ENCODE data around the gene TBRG4.

Gene TBRG4

DNA sequence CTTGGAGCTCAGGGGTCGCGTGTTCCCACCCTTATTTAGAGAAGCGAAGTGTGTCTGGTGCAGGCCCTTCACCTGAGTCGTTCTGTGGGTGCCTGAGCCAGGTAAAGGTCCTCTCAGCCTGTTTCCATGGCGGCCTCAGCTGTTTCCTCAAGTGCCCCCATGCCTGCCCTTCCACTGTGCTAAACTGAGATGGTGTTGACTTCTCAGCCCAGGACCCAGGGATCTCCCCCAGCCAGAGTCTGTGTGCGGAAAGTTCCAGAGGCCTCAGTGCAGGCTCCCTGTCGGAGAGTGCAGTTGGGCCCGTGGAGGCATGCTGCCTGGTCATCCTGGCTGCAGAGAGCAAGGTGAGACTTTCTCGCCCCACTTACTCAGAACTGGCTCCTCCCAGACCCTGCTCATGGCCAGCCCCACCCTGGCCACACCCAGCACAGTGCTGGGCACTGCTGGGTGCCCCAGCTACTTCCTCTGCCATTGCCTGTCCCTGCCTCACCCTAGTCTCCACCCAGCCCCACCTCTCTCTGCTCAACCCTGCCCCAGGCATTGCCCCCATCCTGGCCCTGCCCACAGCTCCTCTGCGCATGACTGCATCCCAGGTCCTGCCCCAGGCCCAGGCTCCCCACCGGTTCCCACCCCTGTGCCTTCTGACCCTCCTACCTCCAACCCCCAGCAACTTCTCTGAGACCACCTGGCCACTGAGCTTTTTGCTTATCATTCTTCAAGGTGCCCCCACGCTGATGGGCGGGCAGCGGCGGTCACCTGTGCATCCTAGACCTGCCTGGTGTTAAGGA lies 43.1 kb downstream of the TBRG4 start:
- H3K27ac ChIP-seq, result no peak overlapping the region
- no peak overlapping the region for H3K4me3 ChIP-seq
- no peak for DNase-seq (ENCODE audit: low spot score)
- TF ChIP-seq, protein P1, sequence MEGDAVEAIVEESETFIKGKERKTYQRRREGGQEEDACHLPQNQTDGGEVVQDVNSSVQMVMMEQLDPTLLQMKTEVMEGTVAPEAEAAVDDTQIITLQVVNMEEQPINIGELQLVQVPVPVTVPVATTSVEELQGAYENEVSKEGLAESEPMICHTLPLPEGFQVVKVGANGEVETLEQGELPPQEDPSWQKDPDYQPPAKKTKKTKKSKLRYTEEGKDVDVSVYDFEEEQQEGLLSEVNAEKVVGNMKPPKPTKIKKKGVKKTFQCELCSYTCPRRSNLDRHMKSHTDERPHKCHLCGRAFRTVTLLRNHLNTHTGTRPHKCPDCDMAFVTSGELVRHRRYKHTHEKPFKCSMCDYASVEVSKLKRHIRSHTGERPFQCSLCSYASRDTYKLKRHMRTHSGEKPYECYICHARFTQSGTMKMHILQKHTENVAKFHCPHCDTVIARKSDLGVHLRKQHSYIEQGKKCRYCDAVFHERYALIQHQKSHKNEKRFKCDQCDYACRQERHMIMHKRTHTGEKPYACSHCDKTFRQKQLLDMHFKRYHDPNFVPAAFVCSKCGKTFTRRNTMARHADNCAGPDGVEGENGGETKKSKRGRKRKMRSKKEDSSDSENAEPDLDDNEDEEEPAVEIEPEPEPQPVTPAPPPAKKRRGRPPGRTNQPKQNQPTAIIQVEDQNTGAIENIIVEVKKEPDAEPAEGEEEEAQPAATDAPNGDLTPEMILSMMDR (IDR thresholded peaks at IDR 0.05), result no peak

DNA sequence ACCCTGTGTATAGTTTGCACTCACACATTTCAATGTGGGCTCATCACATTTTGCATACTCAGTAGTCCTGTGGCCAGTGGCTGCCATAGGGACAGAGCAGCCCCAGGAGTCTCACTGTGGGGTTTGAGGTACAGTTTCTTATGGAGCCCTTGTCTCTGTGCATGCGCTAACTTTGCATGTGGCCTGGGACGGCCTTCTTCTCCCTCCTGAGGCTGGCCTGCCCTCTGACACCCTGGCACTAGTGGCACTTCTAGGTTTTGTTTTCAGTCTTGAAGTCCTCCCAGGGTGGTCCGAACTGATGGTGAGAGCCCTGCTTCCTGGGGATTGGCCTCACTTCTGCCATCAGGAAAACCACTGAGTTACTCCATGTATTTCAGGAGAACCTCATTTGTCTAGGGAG lies 43.9 kb downstream of the TBRG4 start:
- DNase-seq (ENCODE audit: low spot score), result no peak
- no peak overlapping the region for H3K27ac ChIP-seq
- TF ChIP-seq, protein P1 (IDR thresholded peaks at IDR 0.05), result no peak

DNA sequence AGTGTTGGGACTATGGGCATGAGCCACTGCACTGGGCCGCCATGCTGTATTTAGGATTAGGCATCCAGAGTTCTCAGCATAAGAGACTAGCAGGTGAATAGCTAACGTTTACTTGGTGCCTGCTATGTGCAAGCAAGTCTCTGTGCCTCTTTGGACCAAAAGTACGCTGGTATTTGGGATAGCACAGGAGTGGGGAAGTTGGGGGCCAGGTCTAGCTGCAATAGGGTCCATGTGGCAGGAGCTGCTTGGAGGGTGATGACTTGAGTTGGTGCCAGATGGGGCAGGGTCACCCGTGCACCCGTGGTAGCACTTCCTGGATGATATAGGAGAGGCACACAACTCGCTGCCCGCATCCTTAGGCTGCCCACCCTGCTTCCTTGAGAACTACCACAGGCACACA lies 45.1 kb downstream of the TBRG4 start:
- TF ChIP-seq, protein P1 (IDR thresholded peaks at IDR 0.05), result no peak
- Histone ChIP-seq H3K4me3 (no peak overlapping the region), H3K27ac (no peak overlapping the region)
- peak; percentile 21 for DNase-seq (ENCODE audit: low spot score)

More for the DNA sequence above, 43.9 kb downstream of the TBRG4 start:
- H3K4me3 ChIP-seq, result no peak overlapping the region

DNA sequence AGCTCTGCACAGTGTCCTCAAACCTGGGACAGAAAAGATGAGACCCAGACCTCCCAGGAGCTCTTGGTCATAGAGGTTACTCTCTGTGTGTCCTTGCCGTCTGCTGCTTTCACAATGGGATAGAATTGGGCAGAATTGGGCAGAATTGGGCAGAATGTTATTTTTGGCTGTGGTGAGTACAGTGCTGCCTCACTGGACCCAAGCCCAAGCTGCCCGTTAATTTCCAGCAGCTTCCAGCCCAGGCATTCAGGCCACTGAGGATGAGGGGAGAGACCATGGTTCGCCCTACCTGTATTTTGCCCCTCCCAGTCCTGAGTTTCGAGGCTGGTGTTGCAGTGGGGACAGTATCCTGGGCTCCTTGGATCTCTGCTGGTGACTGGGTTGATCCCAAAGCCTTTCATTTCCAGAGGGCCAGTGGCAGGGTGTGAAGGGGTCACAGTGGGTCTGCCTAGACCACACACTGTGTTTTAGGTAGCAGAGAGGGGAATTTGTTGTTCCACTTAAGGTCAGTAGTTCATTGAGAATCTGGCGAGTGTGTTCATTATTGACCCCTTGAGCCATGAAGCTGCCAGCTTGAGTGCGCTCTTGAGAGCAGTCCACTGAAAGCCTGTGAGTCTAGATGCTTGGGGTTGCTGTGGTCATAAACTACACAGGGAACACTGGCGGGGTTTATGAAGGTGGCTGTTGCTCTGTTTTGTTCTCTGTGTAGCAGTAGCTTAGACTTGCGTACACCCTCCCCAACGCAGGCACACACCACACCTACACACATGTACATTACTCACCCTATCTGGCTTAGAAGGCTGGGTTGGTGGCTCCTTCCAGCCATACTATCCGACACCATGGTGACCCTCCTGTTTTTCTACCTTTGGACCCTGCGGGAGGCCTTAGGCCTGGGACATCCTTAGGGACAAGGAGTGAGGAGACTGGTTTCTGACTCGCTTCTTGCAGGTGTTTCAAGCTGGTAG lies 46.2 kb downstream of the TBRG4 start:
- peak; percentile 36 for DNase-seq (ENCODE audit: low spot score)
- TF ChIP-seq, protein P1 (IDR thresholded peaks at IDR 0.05), result no peak
- Histone ChIP-seq H3K4me3 (no peak overlapping the region), H3K27ac (no peak overlapping the region)

DNA sequence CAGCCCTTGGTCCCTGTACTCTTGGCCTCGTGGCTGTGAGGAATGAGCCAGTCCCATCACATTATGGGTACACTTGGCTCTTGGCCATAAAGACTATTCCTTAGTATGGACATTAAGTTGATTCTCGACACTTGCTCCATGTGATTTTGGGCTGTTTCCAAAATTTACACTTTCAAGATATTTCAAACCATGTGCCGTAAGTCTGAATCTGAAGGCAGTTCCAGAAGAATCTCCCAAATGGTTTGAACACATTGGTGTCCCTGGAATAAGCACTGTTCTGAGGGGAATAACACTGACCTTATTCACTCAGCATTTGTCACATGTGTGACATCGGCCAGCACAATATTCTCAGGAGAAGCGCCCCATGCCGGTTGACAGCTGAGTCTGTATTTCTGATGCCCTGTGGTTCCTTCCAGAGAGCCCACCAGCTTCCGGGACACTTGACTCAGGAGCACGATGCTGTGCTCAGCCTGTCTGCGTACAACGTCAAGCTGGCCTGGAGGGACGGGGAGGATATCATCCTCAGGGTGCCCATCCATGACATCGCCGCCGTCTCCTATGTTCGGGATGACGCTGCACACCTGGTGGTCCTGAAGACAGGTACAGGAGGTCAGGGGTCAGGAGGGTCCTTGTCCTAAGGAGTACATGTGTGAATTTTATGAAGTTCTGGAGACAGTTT lies 47.3 kb downstream of the TBRG4 start:
- Histone ChIP-seq H3K4me3 (no peak overlapping the region), H3K27ac (no peak overlapping the region)
- TF ChIP-seq, protein P1 (IDR thresholded peaks at IDR 0.05), result no peak
- peak; percentile 36 for DNase-seq (ENCODE audit: low spot score)

DNA sequence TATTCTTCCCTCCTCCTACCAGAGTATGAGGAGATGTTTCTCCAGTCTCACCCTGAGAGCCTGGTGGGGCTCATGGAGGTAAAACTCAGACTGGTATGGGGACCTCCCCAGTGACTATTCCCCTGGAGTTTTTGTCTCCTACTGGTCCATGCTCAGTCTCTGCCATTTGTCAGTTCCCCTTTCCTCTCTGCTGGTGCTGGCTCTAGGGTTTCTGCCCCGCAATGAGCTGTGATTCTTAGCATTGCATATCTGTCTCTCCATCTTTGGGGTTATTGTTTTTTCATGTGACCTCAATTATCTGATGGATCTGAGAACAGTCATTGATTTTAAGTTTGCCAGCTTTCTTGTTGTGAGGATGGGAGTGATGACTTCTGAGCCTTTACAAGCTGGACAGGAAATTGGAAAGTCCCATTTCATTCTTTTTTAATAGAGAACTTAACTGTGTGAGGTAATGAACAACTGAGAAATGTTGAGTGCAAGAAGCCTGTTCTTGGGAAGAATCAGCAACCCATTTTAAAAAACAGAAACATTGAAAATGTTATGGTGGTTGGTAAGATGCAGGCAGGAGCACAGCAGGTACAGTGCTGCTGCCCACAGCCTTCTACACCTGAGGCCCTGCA lies 49.6 kb downstream of the TBRG4 start:
- TF ChIP-seq, protein P1 (IDR thresholded peaks at IDR 0.05), result no peak
- no peak overlapping the region for H3K4me3 ChIP-seq
- peak; percentile 21 for DNase-seq (ENCODE audit: low spot score)
- no peak overlapping the region for H3K27ac ChIP-seq

Measured in coronary artery (tissue), 2 donors.